HG02759 (cell line): ENCODE results near the gene TAS1R2.

ENCODE experiments used
- ATAC-seq: cut with Tn5 transposase; IDR thresholded peaks from one replicate; pipeline ENCODE4 v1.9.1; 2021; ENCODE audit warnings: mild to moderate bottlenecking, moderate library complexity; ENCODE audit not compliant: unreplicated experiment

Gene TAS1R2

GRCh38 chr1:18828224-18828623 is 31.2 kb downstream of the TAS1R2 start:
- ATAC-seq, result no peak

DNA sequence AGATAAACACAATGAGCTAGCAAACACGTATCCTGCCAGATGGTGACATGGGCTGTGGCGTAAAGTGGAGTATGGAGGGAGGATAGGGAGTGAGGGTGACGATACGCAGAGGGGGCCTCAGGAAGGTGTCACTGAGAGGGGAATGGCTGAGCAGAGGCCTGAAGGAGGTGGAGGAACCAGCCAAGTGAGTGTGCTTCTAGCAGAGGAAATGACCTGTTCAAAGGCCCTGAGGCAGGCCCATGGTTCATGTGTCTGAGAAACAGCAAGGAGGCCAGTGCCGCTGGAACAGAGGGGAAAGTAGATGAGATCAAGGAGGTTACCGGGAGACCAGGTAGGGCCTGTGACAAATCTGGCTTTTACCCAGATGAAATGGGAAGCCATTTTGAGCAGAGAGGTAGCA is 36.0 kb downstream of the TAS1R2 start:
- ATAC-seq, result no peak

DNA sequence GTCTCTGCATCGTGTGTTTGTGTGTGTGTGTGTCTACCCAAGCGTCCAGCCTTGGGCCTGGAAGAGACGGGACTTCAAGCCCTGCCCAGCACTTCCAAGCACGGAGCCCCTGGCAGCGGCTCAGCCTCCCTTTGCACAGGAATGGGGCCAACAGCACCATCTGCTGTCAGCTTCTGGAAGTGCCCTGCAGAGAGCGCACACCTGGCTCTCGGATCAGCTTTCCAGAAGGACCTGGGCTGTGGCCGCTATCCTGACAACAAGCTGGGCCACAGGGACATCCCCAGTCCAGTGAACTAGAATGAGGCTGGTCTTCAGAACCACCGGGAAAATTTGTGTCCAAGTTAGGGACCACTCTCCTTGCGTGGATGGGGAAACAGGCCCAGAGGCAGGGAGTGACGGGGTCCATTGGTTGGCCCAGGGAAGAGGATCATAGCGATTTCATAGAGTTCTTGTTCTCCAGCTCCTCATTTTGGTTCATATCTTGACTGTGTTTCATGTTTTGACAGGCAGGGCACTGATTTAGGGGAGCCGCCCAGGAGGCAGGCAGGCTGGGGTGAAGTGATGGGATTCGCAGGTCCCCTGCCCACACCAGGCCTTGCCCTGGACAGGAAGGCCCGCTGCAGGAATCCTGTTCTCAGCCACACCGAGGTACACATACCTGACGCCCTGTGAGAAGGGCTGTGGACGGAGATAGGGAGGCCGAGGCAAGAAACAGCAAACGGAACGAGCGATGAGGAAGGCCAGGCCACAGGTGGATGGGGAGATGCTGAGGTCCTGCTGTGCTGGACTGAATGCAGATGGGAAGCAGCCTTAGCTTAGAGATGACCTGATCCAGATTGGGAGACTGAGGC is 38.4 kb downstream of the TAS1R2 start:
- no peak for ATAC-seq

DNA sequence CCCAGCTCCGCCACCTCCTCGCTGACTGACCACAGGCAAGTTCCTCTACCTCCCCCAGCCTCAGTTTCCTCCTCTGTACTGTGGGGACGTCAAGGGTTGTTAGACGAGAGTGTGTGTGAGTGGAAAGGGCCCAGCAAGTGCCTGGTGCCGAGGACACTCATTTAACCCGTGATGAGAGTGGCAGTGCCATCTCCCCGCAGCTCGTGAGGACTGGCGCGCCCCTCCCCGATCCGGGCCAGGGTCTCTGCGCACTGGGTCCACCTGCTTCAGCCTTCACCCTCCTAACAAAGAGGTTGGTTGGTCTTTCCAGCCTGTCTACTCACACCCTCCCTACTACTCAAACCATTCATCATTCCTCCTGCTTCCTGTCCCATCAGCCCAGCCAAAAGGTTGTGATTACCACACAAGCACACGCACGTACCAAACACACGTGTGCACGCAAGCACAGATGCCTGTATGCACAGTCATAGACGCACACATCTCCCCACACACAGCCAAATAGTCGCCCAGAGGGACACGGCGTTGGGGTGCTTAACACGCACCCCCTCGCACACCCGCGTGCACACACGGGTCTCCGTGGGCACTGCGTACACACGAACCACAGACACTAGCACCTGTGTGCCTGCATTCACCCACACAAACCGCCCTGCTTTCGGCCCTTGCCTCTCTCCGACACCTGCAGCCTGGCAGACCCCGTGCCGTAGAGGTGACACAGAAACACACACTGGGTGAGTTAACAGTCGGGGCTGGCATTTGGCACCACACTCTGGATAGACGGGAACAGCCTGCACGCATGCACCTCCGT is 39.3 kb downstream of the TAS1R2 start:
- no peak for ATAC-seq

GRCh38 chr1:18819203-18819602 is 40.3 kb downstream of the TAS1R2 start:
- no peak for ATAC-seq

DNA sequence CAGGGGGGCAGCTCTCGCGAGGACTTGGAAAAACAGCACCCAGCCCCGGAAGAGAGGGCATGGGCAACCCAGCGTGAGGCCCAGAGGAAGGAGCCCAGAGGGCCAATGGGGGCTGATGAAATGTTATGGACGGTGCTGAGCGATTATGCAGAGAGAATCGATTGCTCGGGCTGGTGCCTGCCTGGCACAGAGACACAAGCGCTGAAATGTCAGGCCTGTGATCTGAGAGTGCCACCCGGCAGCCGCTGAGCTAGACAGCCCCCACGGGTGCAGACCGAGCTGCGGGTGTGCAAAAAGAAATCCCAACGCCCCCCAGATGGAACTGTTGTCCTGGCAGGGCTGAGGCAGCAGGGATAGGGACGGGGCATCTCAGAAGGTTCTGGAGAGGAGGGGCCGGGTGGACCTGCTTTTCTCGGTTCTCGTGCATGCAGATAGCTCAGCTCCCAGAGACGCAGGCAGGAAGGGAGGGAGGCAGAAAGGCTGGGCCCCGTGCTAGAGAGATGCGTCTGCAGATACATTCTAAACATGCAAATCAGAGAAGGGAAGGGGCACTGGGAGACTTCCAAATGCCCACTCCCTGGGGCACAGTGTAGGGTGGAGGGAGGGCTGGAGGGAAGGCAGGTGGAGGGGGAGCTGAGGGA is 41.5 kb downstream of the TAS1R2 start:
- ATAC-seq, result no peak

DNA sequence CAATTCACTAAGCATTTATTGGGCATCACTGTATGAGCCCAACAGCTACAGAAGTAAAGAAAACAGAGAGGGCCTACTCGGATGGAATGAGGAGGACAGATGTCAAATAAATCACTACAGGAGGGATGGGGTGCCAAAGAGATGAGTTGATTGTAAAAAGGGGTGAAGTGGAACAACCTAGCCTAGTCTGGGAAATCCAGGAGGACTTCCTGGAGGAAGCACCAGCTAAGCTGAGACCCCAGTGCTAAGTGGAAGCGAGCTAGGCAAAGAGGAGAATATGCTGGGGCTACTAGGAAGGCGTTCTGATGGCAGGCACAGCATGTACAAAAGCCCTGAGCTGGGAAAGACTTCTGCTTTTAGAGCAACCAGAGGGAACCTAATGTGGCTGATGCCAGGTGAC is 42.1 kb downstream of the TAS1R2 start:
- ATAC-seq, result no peak

- ATAC-seq, result no peak
Observed at GRCh38 chr1:18816808-18817207, 42.7 kb downstream of the TAS1R2 start.

- ATAC-seq, result no peak
Observed at GRCh38 chr1:18814874-18815531, 44.5 kb downstream of the TAS1R2 start.

DNA sequence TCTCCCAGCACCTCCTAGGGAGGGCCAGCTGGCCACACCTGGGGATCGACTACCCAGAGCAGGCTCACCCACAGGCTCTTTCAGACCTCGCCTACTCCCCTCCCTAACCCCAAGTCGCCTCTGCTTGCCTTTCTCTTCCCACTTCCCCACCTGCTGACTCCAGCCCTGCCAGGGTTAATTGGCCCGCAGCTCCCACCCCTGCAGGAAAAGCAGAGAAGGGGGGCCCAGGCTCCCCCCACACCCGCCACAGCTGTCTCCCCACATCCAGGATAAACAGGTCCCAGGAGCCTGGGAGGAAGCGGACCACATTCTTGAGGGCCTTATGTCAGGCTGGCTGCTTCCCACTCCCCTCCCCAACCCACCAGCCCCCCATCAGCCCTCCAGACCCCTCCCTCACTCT is 45.0 kb downstream of the TAS1R2 start:
- ATAC-seq, result no peak

DNA sequence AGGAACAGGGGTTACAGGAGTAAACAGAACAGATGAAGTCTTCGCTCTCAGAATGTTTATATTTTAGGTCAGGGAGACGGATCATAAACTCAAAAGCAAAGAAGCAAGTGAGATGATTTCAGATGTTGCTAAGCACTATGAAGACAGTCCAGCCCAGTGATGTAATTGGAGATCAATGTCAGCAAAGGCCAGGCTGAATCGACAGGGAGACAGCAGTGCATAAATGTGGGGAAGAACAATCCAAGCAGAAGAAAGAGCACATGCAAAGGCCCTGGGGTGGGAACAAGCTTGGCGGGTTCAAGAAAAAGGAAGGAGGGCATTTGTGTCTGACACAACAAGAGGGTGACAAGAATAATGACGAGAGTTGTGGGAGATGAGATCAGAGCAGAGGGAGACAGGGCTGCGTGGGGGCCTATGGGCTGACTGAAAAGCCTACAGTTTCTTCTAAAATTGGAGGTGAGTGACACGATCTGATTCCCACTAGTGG is 47.0 kb downstream of the TAS1R2 start:
- ATAC-seq, result no peak

- ATAC-seq, result no peak
Observed at GRCh38 chr1:18811733-18812452, 47.6 kb downstream of the TAS1R2 start.

- ATAC-seq, result no peak
Observed at GRCh38 chr1:18809953-18810899, 49.2 kb downstream of the TAS1R2 start.

DNA sequence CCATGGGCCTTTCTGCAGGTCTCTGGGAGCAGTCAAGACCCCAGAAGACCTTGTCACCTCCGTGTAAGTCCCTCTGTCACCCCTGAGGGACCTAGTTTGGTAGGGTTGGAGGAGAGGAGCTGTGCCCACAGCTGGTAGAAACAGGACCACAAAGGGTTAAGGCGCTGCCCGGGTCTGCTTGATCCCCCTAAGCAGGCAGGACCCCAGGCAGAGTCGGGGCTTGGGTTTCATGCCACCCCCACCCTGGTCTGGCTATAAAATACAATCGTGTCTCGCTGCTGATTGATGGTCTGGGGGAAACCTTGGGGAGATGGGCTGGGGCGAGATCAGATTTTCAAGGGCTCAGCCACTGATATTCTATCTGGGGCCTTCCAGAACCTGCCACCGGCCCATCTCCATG is 50.9 kb downstream of the TAS1R2 start:
- ATAC-seq, result no peak

GRCh38 chr1:18807334-18808063 is 52.0 kb downstream of the TAS1R2 start:
- ATAC-seq, result no peak

DNA sequence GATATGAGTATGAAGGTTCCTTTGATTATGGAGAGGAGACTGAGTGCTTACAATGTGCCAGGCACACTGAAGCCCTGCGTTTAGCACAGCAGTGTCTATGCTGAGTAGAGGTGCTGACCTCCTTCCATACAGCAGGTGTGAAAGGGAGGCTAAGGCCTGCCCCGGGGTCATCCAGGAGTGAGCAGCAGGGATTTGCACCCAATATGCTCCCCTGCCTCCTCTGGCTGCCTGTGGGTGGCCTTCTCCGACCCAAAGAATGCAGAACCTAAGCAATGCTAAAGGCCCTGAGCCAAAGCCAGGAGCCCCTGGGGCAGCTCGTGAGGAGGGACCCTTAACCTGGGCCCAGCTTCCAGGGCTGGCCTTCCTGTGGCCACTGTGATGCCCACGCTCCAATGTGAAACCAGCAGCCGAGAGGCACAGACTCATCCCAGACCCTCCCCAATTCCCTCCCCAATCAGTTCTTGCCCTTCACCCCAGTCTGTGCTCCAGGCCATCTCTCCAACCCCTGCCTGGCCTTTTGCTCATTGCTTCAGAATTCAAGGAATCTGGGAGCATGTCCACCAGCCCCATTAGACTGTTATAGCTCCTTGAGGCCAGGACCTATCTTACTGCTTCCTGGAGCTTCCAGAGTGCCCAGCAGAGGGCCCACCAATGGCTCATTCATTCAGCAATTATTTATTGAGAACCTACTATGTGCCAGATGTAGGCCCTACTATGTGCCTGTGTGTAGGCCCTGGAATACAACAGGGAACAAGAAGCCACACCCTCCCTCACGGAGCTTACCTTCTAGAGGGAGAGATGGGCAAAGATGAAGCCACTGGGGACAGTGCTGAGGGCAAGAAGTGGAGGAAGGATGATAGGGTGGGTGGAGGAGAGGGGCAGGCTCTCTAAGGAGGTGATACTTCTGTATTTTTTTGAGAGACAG is 53.3 kb downstream of the TAS1R2 start:
- no peak for ATAC-seq

DNA sequence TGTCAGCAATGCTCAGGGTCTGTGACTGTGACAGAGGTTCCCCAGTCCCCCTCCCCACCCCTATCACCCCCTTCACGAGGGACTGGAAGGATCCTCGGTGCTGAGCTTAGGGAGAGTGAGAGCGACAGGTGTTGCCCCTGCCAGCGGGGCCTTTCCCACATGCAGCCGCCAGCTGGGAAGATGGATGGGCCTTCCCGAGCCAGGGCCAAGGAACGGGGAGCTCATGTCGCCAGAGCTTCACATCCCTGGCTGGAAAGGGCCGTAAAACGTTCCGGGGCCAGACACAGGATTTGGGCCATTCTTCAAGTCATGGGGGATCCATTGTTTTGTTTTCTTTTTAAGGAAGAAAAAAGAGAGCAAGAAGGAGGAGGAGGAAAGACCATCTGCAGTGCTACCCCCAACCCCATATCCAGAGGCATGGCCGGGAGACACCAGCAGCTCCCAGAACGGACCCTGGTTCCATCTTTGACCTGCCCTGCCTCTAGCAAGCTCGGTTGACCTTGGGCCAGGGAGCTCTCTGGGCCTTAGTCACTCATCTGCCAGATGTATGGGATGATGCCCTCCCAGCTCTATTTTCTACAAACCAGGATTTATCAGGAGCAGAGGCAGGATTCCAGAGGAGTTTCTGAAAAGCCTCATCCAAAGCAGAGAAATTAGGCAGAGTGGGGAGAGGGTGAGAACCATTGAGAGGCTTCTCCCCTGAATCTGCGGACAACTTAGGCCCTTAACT is 54.1 kb downstream of the TAS1R2 start:
- ATAC-seq, result no peak
